AG09309 (cell line): ENCODE measurements around the gene CYFIP1.

Source experiments
- DNase-seq: peaks from one replicate; pipeline ENCODE4 v3.0.0-alpha.2; 2010; ENCODE audit warnings: low read depth
- H3K4me3 ChIP-seq: 2 replicates; pipeline ENCODE4 v1.5.1; 2011; ENCODE audit warnings: mild to moderate bottlenecking, low read depth, low read length, moderate library complexity; ENCODE audit not compliant: control insufficient read depth
- TF ChIP-seq, protein P1 (sequence below): IDR thresholded peaks from 2 replicates; pipeline ENCODE4 v1.5.1; 2011; ENCODE audit warnings: mild to moderate bottlenecking, low read depth, low read length, inconsistent platforms; ENCODE audit not compliant: insufficient read depth, control insufficient read depth; ENCODE audit errors: missing control alignments

The CYFIP1 gene

DNA sequence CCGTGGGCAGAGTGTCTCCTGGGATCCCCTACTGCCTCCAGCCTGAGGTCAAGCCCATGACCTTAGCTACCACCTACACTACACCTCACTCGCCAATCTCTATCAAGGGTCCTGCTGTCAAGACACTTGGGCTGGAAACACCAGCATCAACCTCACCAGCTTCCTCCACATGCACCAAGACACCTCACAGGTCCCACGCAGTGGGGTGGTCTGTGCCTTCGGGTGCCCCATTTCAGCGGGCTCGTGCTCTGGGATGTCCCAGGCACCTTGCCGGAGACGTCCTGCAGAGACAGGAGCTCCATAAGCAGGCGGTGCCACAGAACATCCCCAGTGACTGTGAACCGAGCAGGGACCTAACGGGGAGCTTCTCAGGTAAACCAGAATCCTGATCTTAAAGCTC lies 20.0 kb downstream of the CYFIP1 start:
- no peak for DNase-seq
- TF ChIP-seq, protein P1, sequence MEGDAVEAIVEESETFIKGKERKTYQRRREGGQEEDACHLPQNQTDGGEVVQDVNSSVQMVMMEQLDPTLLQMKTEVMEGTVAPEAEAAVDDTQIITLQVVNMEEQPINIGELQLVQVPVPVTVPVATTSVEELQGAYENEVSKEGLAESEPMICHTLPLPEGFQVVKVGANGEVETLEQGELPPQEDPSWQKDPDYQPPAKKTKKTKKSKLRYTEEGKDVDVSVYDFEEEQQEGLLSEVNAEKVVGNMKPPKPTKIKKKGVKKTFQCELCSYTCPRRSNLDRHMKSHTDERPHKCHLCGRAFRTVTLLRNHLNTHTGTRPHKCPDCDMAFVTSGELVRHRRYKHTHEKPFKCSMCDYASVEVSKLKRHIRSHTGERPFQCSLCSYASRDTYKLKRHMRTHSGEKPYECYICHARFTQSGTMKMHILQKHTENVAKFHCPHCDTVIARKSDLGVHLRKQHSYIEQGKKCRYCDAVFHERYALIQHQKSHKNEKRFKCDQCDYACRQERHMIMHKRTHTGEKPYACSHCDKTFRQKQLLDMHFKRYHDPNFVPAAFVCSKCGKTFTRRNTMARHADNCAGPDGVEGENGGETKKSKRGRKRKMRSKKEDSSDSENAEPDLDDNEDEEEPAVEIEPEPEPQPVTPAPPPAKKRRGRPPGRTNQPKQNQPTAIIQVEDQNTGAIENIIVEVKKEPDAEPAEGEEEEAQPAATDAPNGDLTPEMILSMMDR: no peak
- no peak overlapping the region for H3K4me3 ChIP-seq

DNA sequence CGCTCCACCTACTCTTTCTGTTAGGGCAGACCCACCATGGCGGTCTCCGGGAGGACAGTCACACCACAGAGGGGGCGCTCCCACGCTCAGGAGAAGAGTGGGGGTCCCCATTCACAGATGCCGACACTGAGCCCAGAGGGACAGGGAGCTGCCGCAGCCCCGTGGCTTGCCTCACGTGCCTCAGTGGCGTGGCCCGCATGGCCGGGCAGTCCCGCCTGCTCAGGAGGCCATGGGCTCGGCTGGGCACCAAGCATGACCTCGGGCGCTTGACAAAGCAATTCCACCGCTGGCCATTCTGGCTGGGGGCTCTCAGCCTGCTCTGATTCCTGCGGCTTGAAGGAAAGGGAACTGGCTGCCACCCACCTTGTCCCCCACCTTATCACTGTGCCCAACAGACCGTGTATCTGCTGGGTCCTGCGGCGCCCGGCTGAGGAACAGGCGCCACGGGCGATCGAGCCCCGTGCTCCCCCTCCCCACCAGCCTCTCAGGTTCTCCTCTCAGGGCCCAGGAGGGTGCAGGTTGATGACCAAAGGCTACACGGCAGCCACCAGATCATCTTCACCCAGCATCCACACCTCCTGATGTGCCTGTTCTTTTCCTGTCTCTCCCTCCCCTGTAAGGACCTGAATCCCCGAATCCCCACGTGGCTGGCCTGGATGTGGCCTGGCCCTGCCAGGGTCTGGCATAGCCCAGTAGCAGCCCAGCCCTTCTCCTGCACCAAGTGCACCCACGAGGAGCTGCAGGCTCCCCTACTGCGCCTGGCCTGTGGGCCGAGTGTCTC lies 20.7 kb downstream of the CYFIP1 start:
- TF ChIP-seq, protein P1: no peak

DNA sequence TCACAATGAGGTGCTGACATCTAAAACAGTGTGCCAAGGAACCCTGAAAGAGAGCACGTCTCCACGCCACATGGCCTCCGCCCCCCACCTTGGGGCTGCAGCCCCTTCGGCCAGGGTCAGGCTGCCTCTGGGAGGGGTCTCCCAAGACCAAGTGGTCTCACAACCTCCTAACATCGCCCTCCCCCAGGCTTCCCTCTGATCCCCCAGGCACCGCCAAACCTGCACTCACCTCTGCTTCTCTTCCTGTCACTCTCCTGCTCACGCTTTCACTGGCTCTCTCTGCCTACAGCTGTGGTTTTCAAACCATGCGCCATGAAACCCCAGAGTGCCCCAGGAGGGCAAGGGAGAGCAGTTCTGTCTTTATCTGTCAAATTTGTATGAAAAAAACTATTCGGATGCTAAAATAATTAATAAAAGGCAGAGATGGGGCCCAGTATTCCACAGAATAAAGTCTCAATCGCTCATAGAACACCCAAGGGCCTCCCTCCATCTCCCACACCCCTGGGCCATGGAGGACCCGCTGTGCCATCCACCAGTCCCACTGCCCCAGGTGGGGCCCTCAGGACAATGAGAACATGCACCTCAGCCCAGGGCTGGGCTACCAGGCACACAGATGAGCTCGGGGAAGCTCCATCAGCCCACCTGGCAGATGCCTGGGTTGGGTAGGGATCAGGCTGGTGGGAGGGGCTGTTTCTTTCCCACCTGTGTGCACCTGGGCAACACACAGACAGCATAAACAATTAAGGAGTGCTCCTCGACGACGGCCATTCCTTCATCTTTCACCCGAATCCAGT lies 21.5 kb downstream of the CYFIP1 start:
- H3K4me3 ChIP-seq: no peak overlapping the region
- DNase-seq: no peak
- TF ChIP-seq, protein P1: no peak

More for the DNA sequence above, 20.7 kb downstream of the CYFIP1 start:
- no peak for DNase-seq
- no peak overlapping the region for H3K4me3 ChIP-seq

DNA sequence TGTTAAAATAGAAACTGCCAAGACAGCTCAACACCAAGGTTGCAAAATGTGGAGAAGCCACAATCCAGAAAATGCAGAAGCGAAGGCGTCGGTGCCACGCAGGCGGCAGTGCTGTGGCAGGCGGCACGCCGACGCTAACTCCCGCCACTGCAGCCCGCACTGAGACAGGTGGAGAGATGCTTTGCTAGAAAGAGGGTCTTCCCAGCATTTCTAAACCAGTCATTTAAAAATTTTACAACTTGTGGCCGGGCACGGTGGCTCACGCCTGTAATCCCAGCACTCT lies 23.2 kb downstream of the CYFIP1 start:
- H3K4me3 ChIP-seq: no peak overlapping the region
- TF ChIP-seq, protein P1: no peak
- DNase-seq: no peak

DNA sequence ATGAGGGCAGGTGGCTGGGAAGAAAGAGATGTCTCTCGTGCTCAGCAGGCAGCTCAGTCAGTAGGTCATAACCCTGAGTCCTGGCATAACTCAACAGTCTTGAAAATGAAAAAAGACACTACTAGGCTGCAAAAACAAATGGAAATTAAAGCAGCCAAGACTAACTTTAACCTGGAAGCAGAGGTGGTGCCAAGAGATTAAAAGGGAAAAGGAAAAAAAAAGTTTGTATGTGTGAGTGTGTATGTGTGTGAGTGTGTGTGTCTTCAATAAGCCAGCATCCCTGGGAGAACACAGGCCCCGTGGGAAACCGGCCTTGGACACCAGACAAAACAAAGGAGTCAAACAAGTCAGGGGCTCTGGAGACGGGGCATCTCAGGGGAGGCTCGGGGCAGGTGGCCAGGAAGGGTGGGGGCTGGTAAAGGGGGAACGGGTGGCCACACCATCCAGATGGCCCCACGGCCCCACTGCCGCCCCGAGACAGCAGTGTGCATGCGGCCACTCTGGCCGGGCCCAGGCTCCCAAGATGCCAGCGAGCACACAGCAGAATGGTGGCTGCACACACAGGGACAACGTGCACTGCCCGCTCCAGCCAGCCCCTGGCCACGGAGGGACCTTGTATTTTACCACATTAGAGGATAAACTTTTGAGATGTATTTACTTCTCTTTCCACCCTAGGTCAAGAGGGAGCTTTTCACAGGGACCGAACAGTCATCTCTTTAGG lies 23.8 kb downstream of the CYFIP1 start:
- TF ChIP-seq, protein P1: no peak
- DNase-seq: no peak

GRCh38 chr15:22955544-22956119 lies 24.5 kb downstream of the CYFIP1 start:
- no peak overlapping the region for H3K4me3 ChIP-seq
- DNase-seq: no peak
- TF ChIP-seq, protein P1: no peak

More for the DNA sequence above, 23.8 kb downstream of the CYFIP1 start:
- no peak overlapping the region for H3K4me3 ChIP-seq
